Neutrophil (primary cell): ENCODE measurements around the gene NLRC5.

Experiments used
- H3K27ac ChIP-seq: fragments of 200-600 bp; sonication (generic); 2 replicates; pipeline ENCODE4 v1.5.1; 2016; ENCODE audit warnings: mild to moderate bottlenecking, moderate library complexity
- H3K27me3 ChIP-seq: fragments of 200-600 bp; sonication (generic); 2 replicates; pipeline ENCODE4 v1.6.0; 2016; ENCODE audit warnings: mild to moderate bottlenecking
- H3K36me3 ChIP-seq: fragments of 200-600 bp; sonication (generic); 2 replicates; pipeline ENCODE4 v1.5.1; 2017
- H3K4me1 ChIP-seq, 2 experiments: fragments of 200-600 bp in 1 of 2; sonication (generic) in 1 of 2; 1 replicate in 1 of 2; 2 replicates in 1 of 2; pipeline versions ENCODE4 v1.5.1 to v1.6.1; 2013 to 2016; ENCODE audit warnings: low read depth in 1 of 2, low read length in 1 of 2, mild to moderate bottlenecking in 1 of 2, moderate library complexity in 1 of 2; ENCODE audit not compliant: control insufficient read depth in 1 of 2, insufficient read depth in 1 of 2
- H3K4me3 ChIP-seq, 2 experiments: fragments of 200-600 bp in 1 of 2; sonication (generic) in 1 of 2; 1 replicate in 1 of 2; 2 replicates in 1 of 2; pipeline ENCODE4 v1.5.1; 2013 to 2016; ENCODE audit warnings: low read depth in 1 of 2, low read length in 1 of 2, mild to moderate bottlenecking in 1 of 2, moderate library complexity in 1 of 2
- H3K9me3 ChIP-seq: fragments of 200-600 bp; sonication (generic); 2 replicates; pipeline ENCODE4 v1.5.1; 2016
- CTCF ChIP-seq: fragments of 200-600 bp; sonication (generic); IDR thresholded peaks from 2 replicates; pipeline ENCODE4 v1.5.1; 2016; ENCODE audit warnings: antibody characterized with exemption

The NLRC5 gene

DNA sequence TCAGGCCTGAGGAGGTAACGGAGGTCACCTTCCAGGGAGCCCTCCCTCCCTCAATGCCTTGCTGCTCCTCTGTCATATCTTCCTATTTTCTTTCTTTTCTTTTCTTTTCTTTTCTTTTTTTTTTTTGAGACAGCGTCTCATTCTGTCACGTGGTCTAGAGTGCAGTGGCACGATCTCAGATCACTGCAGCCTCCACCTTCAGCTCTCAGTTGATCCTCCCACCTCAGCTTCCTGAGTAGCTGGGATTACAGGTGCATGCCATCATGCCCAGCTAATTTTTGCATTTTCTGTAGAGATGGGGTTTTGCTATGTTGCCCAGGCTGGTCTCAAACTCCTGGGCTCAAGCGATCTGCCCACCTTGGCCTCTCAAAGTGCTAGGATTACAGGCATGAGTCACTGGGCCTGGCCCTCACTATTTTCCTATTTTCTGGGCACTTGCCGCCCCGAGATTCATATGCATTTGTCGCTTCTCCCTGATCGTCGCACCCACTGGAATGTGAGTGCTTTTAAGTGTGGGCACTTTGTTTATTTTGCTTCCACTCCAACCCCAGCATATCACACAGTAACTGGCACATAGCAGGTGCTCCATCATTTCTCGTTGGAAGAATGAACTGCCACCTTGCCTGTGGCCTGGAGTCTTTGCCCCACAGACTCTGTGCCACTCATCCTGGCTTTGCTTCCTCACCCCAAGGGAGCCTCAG, 134.8 kb downstream of the NLRC5 start:
- H3K4me3 ChIP-seq = no peak overlapping the region
- no peaks in the 10 kb centered on the region for H3K9me3 ChIP-seq
- peak overlapping the region; percentile 85 for H3K27ac ChIP-seq
- TF ChIP-seq CTCF = no peak
- no peaks in the 10 kb centered on the region for H3K27me3 ChIP-seq
- H3K4me1 ChIP-seq = peaks cover 38 to 58% of the 10 kb centered on the region in 2 experiments
- peaks cover 54% of the 10 kb centered on the region for H3K36me3 ChIP-seq

DNA sequence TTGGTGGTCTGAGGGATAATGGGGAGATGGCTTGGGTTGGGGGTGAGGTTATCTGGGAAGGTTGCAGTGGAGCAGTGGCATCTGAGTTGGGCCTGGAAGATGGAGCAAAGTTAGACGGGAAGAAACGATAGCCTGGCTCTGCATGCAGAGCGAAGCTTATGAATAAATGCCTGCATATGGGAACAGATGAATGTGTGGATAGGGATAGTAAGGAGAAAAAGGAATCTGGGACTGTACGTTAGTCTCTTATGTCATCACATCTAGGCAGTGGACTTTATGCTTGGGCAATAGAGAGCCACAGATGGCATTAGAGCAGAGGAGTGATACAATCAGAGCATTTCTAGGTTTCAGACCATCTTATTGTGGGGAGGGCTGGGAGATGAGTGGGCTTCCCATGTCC, 136.0 kb downstream of the NLRC5 start:
- Histone ChIP-seq H3K36me3 (peaks cover 49% of the 10 kb centered on the region), H3K4me1 (peaks cover 38 to 60% of the 10 kb centered on the region in 2 experiments), H3K9me3 (no peaks in the 10 kb centered on the region), H3K27ac (peak overlapping the region; percentile 85), H3K4me3 (no peak overlapping the region), H3K27me3 (no peaks in the 10 kb centered on the region)
- no peak for TF ChIP-seq CTCF

- no peaks in the 10 kb centered on the region for H3K9me3 ChIP-seq
- H3K4me1 ChIP-seq = peaks cover 38 to 60% of the 10 kb centered on the region in 2 experiments
- no peaks in the 10 kb centered on the region for H3K27me3 ChIP-seq
- H3K27ac ChIP-seq = peak overlapping the region; percentile 85
- peaks cover 49% of the 10 kb centered on the region for H3K36me3 ChIP-seq
- no peak for TF ChIP-seq CTCF
- no peak overlapping the region for H3K4me3 ChIP-seq
These were observed 136.6 kb downstream of the NLRC5 start for GRCh38 chr16:57125969-57126368.

- Histone ChIP-seq H3K27ac (peak overlapping the region; percentile 85), H3K36me3 (peaks cover 49% of the 10 kb centered on the region), H3K4me3 (no peak overlapping the region), H3K27me3 (no peaks in the 10 kb centered on the region), H3K4me1 (peaks cover 38 to 60% of the 10 kb centered on the region in 2 experiments), H3K9me3 (no peaks in the 10 kb centered on the region)
- no peak for TF ChIP-seq CTCF
These were observed 137.1 kb downstream of the NLRC5 start for GRCh38 chr16:57126411-57126810.

GRCh38 chr16:57127037-57127763, 137.8 kb downstream of the NLRC5 start:
- Histone ChIP-seq H3K9me3 (no peaks in the 10 kb centered on the region), H3K27me3 (no peaks in the 10 kb centered on the region), H3K27ac (peak overlapping the region; percentile 85), H3K4me3 (no peak overlapping the region), H3K4me1 (peaks cover 38 to 58% of the 10 kb centered on the region in 2 experiments), H3K36me3 (peaks cover 49% of the 10 kb centered on the region)
- TF ChIP-seq CTCF = no peak
